Measurements from ENCODE around the gene NPRL2.

Gene NPRL2

DNA sequence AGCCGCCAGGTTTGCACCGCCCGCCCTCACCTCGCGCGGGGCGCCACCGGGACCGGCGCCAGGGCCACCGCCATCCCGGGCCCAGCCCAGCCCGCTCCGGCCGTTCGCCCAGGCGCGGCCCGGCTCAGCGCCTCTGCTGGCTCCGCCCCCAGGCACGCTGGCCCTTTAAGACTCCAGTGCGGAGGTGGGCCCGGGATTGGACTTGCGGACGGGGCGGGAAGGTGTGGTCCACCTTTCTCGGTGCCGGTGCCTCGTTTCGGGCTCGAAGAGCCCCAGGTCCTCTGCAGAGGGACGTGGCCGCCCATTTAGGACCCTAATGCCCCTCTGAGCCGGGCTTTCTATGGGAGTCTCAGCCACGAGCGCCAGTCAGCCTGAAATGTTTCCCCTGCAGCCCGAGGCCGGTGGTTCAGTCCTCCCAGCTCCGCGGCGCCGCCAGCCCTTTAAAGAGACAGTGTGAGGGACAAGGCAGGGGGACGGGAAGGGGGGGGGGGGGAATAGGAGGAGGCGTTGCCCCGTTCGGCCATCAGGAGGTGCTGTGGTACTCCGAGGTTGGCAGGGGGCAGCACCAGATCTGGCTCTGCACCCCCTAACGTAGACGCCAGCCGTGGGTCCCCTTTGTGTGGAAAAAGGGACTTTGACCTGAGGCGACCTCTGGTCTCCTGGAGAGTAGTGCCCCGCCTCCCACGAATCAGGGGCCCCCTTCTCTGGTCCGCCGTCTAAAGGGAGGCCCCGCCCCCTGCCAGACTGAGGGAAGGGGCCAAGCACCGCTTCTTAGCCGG is 29.1 kb downstream of the NPRL2 start:
- H2BK5ac ChIP-seq (ENCODE audit: low read depth, low read length, poor library complexity) = peak overlapping the region; percentile 99
- peaks cover 36 to 38% of the 10 kb centered on the region in 2 experiments for H3K36me3 ChIP-seq (ENCODE audit: control insufficient read depth in 1 of 2, insufficient read depth in 2 of 2, low read length in 2 of 2)
- peaks cover 16% of the 10 kb centered on the region for H3K79me1 ChIP-seq (ENCODE audit: low read length)
- H4K12ac ChIP-seq (ENCODE audit: low read depth, low read length) = peak overlapping the region; percentile 88
- DNase-seq = peak; percentile 77 to 89
- peak overlapping the region; percentile 93 for H2AFZ ChIP-seq (ENCODE audit: insufficient read depth, low read length, poor library complexity)
- peak overlapping the region; percentile 93 for H3K18ac ChIP-seq (ENCODE audit: low read length)
- peak overlapping the region; percentile 90 for H4K8ac ChIP-seq (ENCODE audit: low read depth, low read length)
- peak overlapping the region; percentile 88 for H3K4me3 ChIP-seq (ENCODE audit: low read depth, low read length)
- peak overlapping the region; percentile 62 for H2BK12ac ChIP-seq (ENCODE audit: low read length)
- H4K91ac ChIP-seq (ENCODE audit: low read depth, low read length) = peak overlapping the region; percentile 99
- peak overlapping the region; percentile 75 for H3K4me2 ChIP-seq (ENCODE audit: low read length)
- peak overlapping the region; percentile 99 for H3K9ac ChIP-seq (ENCODE audit: low read length)
- no peaks in the 10 kb centered on the region for H3K27me3 ChIP-seq (ENCODE audit: insufficient read depth, low read length)
- H3K27ac ChIP-seq (ENCODE audit: low read depth, low read length) = peak overlapping the region; percentile 93
- H3K4me1 ChIP-seq (ENCODE audit: control insufficient read depth in 1 of 2, insufficient read depth in 2 of 2, low read length in 2 of 2) = peaks cover 34 to 38% of the 10 kb centered on the region in 2 experiments
- no peak overlapping the region for H3K23ac ChIP-seq (ENCODE audit: low read length)
- H2BK120ac ChIP-seq (ENCODE audit: insufficient read depth, low read length, poor library complexity) = peak overlapping the region; percentile 98
- no peak overlapping the region for H2AK5ac ChIP-seq (ENCODE audit: low read length)
- peak overlapping the region; percentile 88 for H3K4ac ChIP-seq (ENCODE audit: low read depth, low read length)
- WGBS (ENCODE audit: extremely low coverage, insufficient coverage, insufficient read length) = no CpG with 5 or more reads among the region's 59 CpGs
- H3K79me2 ChIP-seq (ENCODE audit: control insufficient read depth, insufficient read depth, low read length, poor library complexity) = peaks cover 15% of the 10 kb centered on the region
- peaks cover 1% of the 10 kb centered on the region for H3K9me3 ChIP-seq (ENCODE audit: insufficient read depth, low read depth, low read length)
- peak overlapping the region; percentile 93 for H3K14ac ChIP-seq (ENCODE audit: low read length)

DNA sequence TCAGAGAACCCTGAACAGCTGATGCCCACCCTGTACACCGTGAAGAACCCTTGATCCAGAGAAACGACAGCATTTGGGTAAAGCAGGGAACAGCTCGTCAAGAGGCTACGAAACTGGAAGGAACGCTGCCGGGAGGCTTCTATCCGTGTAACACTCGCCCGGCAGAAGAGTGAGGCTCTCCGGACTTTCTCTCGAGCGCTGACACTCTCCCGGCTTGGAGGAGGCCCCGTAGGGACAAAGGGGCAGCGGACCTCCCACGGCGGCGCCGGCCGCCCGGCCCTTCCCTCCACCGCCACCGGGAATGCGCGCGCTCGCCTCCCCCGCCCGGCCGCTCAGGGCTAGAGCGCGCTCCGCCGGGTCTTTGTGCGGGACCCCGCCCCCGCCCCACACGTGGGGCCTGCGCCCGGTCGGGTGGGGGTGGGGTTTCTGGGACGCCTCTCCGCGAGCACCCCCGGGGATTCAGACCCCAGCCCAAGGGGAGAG is 29.7 kb downstream of the NPRL2 start:
- Histone ChIP-seq H3K4me1 (ENCODE audit: control insufficient read depth in 1 of 2, insufficient read depth in 2 of 2, low read length in 2 of 2) (peaks cover 38 to 42% of the 10 kb centered on the region in 2 experiments), H3K27me3 (ENCODE audit: insufficient read depth, low read length) (no peaks in the 10 kb centered on the region), H3K9ac (ENCODE audit: low read length) (peak overlapping the region; percentile 93), H4K12ac (ENCODE audit: low read depth, low read length) (peak overlapping the region; percentile 88), H2BK12ac (ENCODE audit: low read length) (no peak overlapping the region), H3K14ac (ENCODE audit: low read length) (peak overlapping the region; percentile 88), H2BK5ac (ENCODE audit: low read depth, low read length, poor library complexity) (peak overlapping the region; percentile 99), H3K23ac (ENCODE audit: low read length) (no peak overlapping the region), H4K8ac (ENCODE audit: low read depth, low read length) (peak overlapping the region; percentile 88), H3K4ac (ENCODE audit: low read depth, low read length) (peak overlapping the region; percentile 43), H3K4me3 (ENCODE audit: low read depth, low read length) (peak overlapping the region; percentile 88), H4K91ac (ENCODE audit: low read depth, low read length) (peak overlapping the region; percentile 99), H3K4me2 (ENCODE audit: low read length) (peak overlapping the region; percentile 75), H2AFZ (ENCODE audit: insufficient read depth, low read length, poor library complexity) (peak overlapping the region; percentile 66), H2AK5ac (ENCODE audit: low read length) (peak overlapping the region; percentile 40), H3K9me3 (ENCODE audit: insufficient read depth, low read depth, low read length) (peaks cover 1% of the 10 kb centered on the region), H3K18ac (ENCODE audit: low read length) (peak overlapping the region; percentile 93), H2BK120ac (ENCODE audit: insufficient read depth, low read length, poor library complexity) (peak overlapping the region; percentile 56), H3K79me2 (ENCODE audit: control insufficient read depth, insufficient read depth, low read length, poor library complexity) (peaks cover 15% of the 10 kb centered on the region), H3K36me3 (ENCODE audit: control insufficient read depth in 1 of 2, insufficient read depth in 2 of 2, low read length in 2 of 2) (peaks cover 34 to 38% of the 10 kb centered on the region in 2 experiments), H3K27ac (ENCODE audit: low read depth, low read length) (peak overlapping the region; percentile 93), H3K79me1 (ENCODE audit: low read length) (peaks cover 16% of the 10 kb centered on the region)
- no CpG with 5 or more reads among the region's 45 CpGs for WGBS (ENCODE audit: extremely low coverage, insufficient coverage, insufficient read length)
- DNase-seq = peak; percentile 41 to 63

DNA sequence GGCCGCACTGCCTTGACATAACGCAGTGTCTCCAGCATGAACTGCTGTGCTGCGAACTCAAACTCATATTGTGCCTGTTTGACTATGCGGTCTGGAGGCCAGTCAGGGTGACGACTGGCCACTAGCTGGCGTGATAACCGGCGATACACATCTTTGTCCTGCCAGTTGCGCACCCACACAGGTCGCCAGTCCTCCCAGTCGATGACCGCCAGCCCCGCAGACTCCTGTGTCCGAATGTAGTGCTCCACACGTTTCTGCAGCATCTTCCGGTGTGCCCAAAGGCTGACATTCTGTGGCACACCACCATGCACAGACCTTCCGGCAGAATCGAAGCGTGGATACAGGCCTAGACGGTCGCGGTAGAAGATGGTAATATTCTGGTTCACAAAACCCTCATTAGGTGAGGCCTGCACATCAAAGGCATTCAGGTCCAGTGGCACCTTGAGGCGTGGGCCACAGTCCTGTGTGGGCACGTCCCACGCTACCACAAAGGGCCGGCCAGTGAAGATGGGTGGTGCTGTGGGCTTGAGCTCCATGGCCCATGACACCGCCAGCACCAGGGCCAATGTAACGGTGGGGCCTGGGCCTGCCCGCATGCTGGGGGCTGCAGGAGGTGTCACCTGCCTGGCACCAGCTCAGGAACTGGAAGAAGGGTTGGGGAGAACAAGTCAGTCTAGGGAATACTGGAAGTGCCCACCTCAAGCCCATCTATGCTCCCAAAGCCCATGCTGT is 30.5 kb downstream of the NPRL2 start:
- H3K4me3 ChIP-seq (ENCODE audit: low read depth, low read length) = peak overlapping the region; percentile 88
- H3K4me2 ChIP-seq (ENCODE audit: low read length) = peak overlapping the region; percentile 75
- peaks cover 32% of the 10 kb centered on the region in 2 experiments for H3K36me3 ChIP-seq (ENCODE audit: control insufficient read depth in 1 of 2, insufficient read depth in 2 of 2, low read length in 2 of 2)
- peak overlapping the region; percentile 0 for H3K18ac ChIP-seq (ENCODE audit: low read length)
- H3K4me1 ChIP-seq (ENCODE audit: control insufficient read depth in 1 of 2, insufficient read depth in 2 of 2, low read length in 2 of 2) = peaks cover 40 to 42% of the 10 kb centered on the region in 2 experiments
- H3K9ac ChIP-seq (ENCODE audit: low read length) = peak overlapping the region; percentile 73
- no peak overlapping the region for H2BK120ac ChIP-seq (ENCODE audit: insufficient read depth, low read length, poor library complexity)
- no peak overlapping the region for H4K8ac ChIP-seq (ENCODE audit: low read depth, low read length)
- no peaks in the 10 kb centered on the region for H3K27me3 ChIP-seq (ENCODE audit: insufficient read depth, low read length)
- peak overlapping the region; percentile 81 for H4K91ac ChIP-seq (ENCODE audit: low read depth, low read length)
- no peak overlapping the region for H2AFZ ChIP-seq (ENCODE audit: insufficient read depth, low read length, poor library complexity)
- H3K79me2 ChIP-seq (ENCODE audit: control insufficient read depth, insufficient read depth, low read length, poor library complexity) = peaks cover 15% of the 10 kb centered on the region
- no peak overlapping the region for H2BK12ac ChIP-seq (ENCODE audit: low read length)
- H3K23ac ChIP-seq (ENCODE audit: low read length) = no peak overlapping the region
- H3K9me3 ChIP-seq (ENCODE audit: insufficient read depth, low read depth, low read length) = peaks cover under 1% of the 10 kb centered on the region
- peak overlapping the region; percentile 3 for H2AK5ac ChIP-seq (ENCODE audit: low read length)
- H4K12ac ChIP-seq (ENCODE audit: low read depth, low read length) = peak overlapping the region; percentile 0
- peak overlapping the region; percentile 88 for H3K14ac ChIP-seq (ENCODE audit: low read length)
- peak overlapping the region; percentile 43 for H3K4ac ChIP-seq (ENCODE audit: low read depth, low read length)
- no peak for DNase-seq
- WGBS (ENCODE audit: extremely low coverage, insufficient coverage, insufficient read length) = no CpG with 5 or more reads among the region's 29 CpGs
- peaks cover 16% of the 10 kb centered on the region for H3K79me1 ChIP-seq (ENCODE audit: low read length)
- no peak overlapping the region for H3K27ac ChIP-seq (ENCODE audit: low read depth, low read length)
- H2BK5ac ChIP-seq (ENCODE audit: low read depth, low read length, poor library complexity) = no peak overlapping the region

DNA sequence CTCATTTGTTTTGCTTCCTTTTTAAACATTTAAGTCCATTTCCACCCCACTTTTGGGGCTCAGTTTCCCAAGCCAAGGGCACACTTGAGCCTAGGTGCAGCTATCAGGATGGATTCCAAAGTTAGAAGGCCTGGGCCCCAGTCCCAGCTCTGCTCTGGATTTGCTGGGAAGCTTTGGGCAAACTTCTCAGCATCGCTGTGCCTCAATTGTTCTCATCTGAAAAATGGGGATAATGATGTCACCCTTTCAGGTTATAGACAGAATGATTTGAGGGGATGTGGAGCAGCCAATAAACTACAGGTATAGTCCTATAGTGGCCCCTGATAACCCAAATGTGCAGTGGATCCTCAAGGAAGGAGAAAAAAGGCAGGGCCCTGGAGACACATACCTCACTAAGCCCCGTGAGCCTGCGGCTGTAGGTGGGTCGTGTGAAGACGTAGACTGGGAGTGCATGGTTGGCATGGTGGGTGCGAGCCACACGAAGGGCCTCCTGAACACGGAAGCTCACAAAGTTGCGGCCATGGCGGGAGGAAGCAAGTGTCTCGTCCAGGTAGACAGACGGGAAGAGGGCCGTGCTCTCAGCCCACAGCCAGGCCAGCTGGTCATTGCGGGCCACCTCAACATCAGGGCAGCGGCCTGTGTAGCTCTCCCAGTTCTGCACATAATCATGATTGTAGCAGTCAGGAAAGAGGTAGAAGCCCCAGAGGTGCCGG is 31.2 kb downstream of the NPRL2 start:
- peaks cover 32% of the 10 kb centered on the region in 2 experiments for H3K36me3 ChIP-seq (ENCODE audit: control insufficient read depth in 1 of 2, insufficient read depth in 2 of 2, low read length in 2 of 2)
- peaks cover 40 to 42% of the 10 kb centered on the region in 2 experiments for H3K4me1 ChIP-seq (ENCODE audit: control insufficient read depth in 1 of 2, insufficient read depth in 2 of 2, low read length in 2 of 2)
- H2AFZ ChIP-seq (ENCODE audit: insufficient read depth, low read length, poor library complexity) = no peak overlapping the region
- H3K9ac ChIP-seq (ENCODE audit: low read length) = no peak overlapping the region
- H4K91ac ChIP-seq (ENCODE audit: low read depth, low read length) = no peak overlapping the region
- H3K79me2 ChIP-seq (ENCODE audit: control insufficient read depth, insufficient read depth, low read length, poor library complexity) = peaks cover 15% of the 10 kb centered on the region
- H3K4me3 ChIP-seq (ENCODE audit: low read depth, low read length) = no peak overlapping the region
- H2BK12ac ChIP-seq (ENCODE audit: low read length) = no peak overlapping the region
- no peaks in the 10 kb centered on the region for H3K27me3 ChIP-seq (ENCODE audit: insufficient read depth, low read length)
- H3K9me3 ChIP-seq (ENCODE audit: insufficient read depth, low read depth, low read length) = peaks cover 2% of the 10 kb centered on the region
- no peak overlapping the region for H3K4ac ChIP-seq (ENCODE audit: low read depth, low read length)
- H3K4me2 ChIP-seq (ENCODE audit: low read length) = no peak overlapping the region
- H3K27ac ChIP-seq (ENCODE audit: low read depth, low read length) = no peak overlapping the region
- no peak overlapping the region for H4K8ac ChIP-seq (ENCODE audit: low read depth, low read length)
- peaks cover 16% of the 10 kb centered on the region for H3K79me1 ChIP-seq (ENCODE audit: low read length)
- no peak overlapping the region for H3K18ac ChIP-seq (ENCODE audit: low read length)
- H3K23ac ChIP-seq (ENCODE audit: low read length) = no peak overlapping the region
- H2AK5ac ChIP-seq (ENCODE audit: low read length) = no peak overlapping the region
- H4K12ac ChIP-seq (ENCODE audit: low read depth, low read length) = no peak overlapping the region
- H2BK5ac ChIP-seq (ENCODE audit: low read depth, low read length, poor library complexity) = no peak overlapping the region
- no peak overlapping the region for H3K14ac ChIP-seq (ENCODE audit: low read length)
- WGBS (ENCODE audit: extremely low coverage, insufficient coverage, insufficient read length) = no CpG with 5 or more reads among the region's 16 CpGs
- H2BK120ac ChIP-seq (ENCODE audit: insufficient read depth, low read length, poor library complexity) = no peak overlapping the region
- no peak for DNase-seq
